GM12878 (cell line): ENCODE measurements around the gene SRL. TPM values are rescaled to one million over a fixed set of nuclear protein-coding genes. Genes with fewer than 3 reads are reported as not detected.

Source experiments
- ATAC-seq: fragments of 200-7000 bp; cut with Tn5 transposase; 3 replicates; pipeline ENCODE4 v1.9.1; 2020; ENCODE audit warnings: mild to moderate bottlenecking, moderate library complexity
- BruUV-seq: library from RNA; stranded (reverse); fragments of 400-500 nt; replicated peaks from 2 replicates; lab custom pipeline; 2021; lab: Mats Ljungman, UMichigan
- CTCF ChIA-PET: fragments of 300-600 bp; sonication (Branson Sonifier 250); formaldehyde crosslinking; extraction: SDS; loops from one replicate; lab custom pipeline; 2021; ENCODE audit warnings: inconsistent platforms; lab: Yijun Ruan, JAX
- POLR2A ChIA-PET: fragments of 350-600 bp; formaldehyde crosslinking; extraction: SDS; loops from one replicate; lab custom pipeline; 2021; ENCODE audit warnings: inconsistent platforms; lab: Charles Lee
- RAD21 ChIA-PET: fragments of 300-600 bp; sonication (Branson Sonifier 250); formaldehyde crosslinking; loops from one replicate; lab custom pipeline; 2023; ENCODE audit warnings: antibody characterized with exemption; ENCODE audit not compliant: unreplicated experiment; lab: Charles Lee
- SMC1A ChIA-PET: fragments of 300-600 bp; sonication (Branson Sonifier 250); formaldehyde crosslinking; loops from one replicate; lab custom pipeline; 2023; ENCODE audit not compliant: unreplicated experiment, uncharacterized antibody; lab: Charles Lee
- DNase-seq: peaks from one replicate; pipeline ENCODE4 v3.0.0-alpha.2; 2011; ENCODE audit warnings: low read depth, low spot score
- FAIRE-seq: peaks from 3 replicates; lab custom pipeline; 2011; peaks lifted over from hg19 to GRCh38; lab: Jason Lieb, UNC
- H2AFZ ChIP-seq: 2 replicates; pipeline ENCODE4 v1.6.0; 2011; ENCODE audit warnings: low read depth, low read length, control low read depth; ENCODE audit not compliant: control insufficient read depth
- H3K27ac ChIP-seq: 2 replicates; pipeline ENCODE4 v1.5.1; 2011; ENCODE audit warnings: control low read depth; ENCODE audit not compliant: control insufficient read depth, insufficient read depth
- H3K27me3 ChIP-seq, 2 experiments: replicated peaks in 1 of 2; 2 replicates each; pipeline versions ENCODE4 v1.6.0 to v1.6.1; 2011; ENCODE audit warnings: low read length in 1 of 2; ENCODE audit not compliant: control insufficient read depth in 2 of 2, insufficient read depth in 2 of 2
- H3K36me3 ChIP-seq, 2 experiments: 2 replicates each; pipeline ENCODE4 v1.5.1; 2011; ENCODE audit warnings: low read length in 1 of 2; ENCODE audit not compliant: control insufficient read depth in 2 of 2, insufficient read depth in 2 of 2
- H3K4me1 ChIP-seq: 2 replicates; pipeline ENCODE4 v1.6.1; 2011; ENCODE audit warnings: mild to moderate bottlenecking, low read length, moderate library complexity, mixed read lengths; ENCODE audit not compliant: control insufficient read depth, insufficient read depth
- H3K4me2 ChIP-seq: 2 replicates; pipeline ENCODE4 v1.6.0; 2011; ENCODE audit warnings: control low read depth; ENCODE audit not compliant: control insufficient read depth, insufficient read depth
- H3K4me3 ChIP-seq: fragments of 200-600 bp; sonication (generic); 2 replicates; pipeline ENCODE4 v1.5.1; 2016
- H3K79me2 ChIP-seq: 2 replicates; pipeline ENCODE4 v1.6.0; 2011; ENCODE audit warnings: low read length; ENCODE audit not compliant: control insufficient read depth, insufficient read depth
- H3K9ac ChIP-seq: 2 replicates; pipeline ENCODE4 v1.8.0; 2011; ENCODE audit warnings: low read length, control low read depth, mixed read lengths; ENCODE audit not compliant: control insufficient read depth, insufficient read depth
- H3K9me3 ChIP-seq: replicated peaks from 3 replicates; pipeline ENCODE4 v1.5.1; 2011; ENCODE audit warnings: mild to moderate bottlenecking, low read length; ENCODE audit not compliant: control insufficient read depth, insufficient read depth
- H4K20me1 ChIP-seq: 2 replicates; pipeline ENCODE4 v1.6.0; 2011; ENCODE audit not compliant: control insufficient read depth, insufficient read depth
- BCL11A ChIP-seq: IDR thresholded peaks from 2 replicates; pipeline ENCODE4 v1.6.1; 2011; ENCODE audit warnings: low read depth, low read length
- ETV6 ChIP-seq, 2 experiments: fragments of 450-650 bp in 1 of 2; IDR thresholded peaks in 1 of 2; conservative IDR thresholded peaks in 1 of 2; 2 replicates each; pipeline ENCODE4 v1.6.1; 2014; ENCODE audit warnings: antibody characterized with exemption in 1 of 2, borderline replicate concordance in 1 of 2, low read depth in 1 of 2, mild to moderate bottlenecking in 1 of 2, moderate library complexity in 1 of 2
- NR2C1 ChIP-seq: fragments of 450-650 bp; IDR thresholded peaks from 2 replicates; pipeline ENCODE4 v1.6.1; 2017; ENCODE audit warnings: antibody characterized with exemption, mild to moderate bottlenecking, moderate library complexity
- POU2F2 ChIP-seq: IDR thresholded peaks from 3 replicates; pipeline ENCODE4 v1.6.1; 2011; ENCODE audit warnings: low read depth, mild to moderate bottlenecking, low read length, borderline replicate concordance
- PRDM15 ChIP-seq: fragments of 450-650 bp; formaldehyde crosslinking; IDR thresholded peaks from 2 replicates; pipeline ENCODE4 v1.4.0; 2020; ENCODE audit warnings: mild to moderate bottlenecking, moderate library complexity
- SIX5 ChIP-seq: IDR thresholded peaks from 2 replicates; pipeline ENCODE4 v1.6.1; 2011; ENCODE audit warnings: mild to moderate bottlenecking, low read depth, low read length, moderate library complexity; ENCODE audit not compliant: severe bottlenecking
- SKIL ChIP-seq: fragments of 450-650 bp; IDR thresholded peaks from 2 replicates; pipeline ENCODE4 v1.6.1; 2017; ENCODE audit warnings: mild to moderate bottlenecking, low read depth, inconsistent platforms; ENCODE audit not compliant: poor library complexity, severe bottlenecking
- SMARCA5 ChIP-seq: fragments of 450-650 bp; IDR thresholded peaks from 2 replicates; pipeline ENCODE4 v1.6.1; 2017; ENCODE audit warnings: mild to moderate bottlenecking
- ZBED1 ChIP-seq: IDR thresholded peaks from 2 replicates; pipeline ENCODE4 v1.6.1; 2016; ENCODE audit warnings: borderline replicate concordance
- ZZZ3 ChIP-seq: IDR thresholded peaks from 2 replicates; pipeline ENCODE4 v1.6.1; 2011; ENCODE audit warnings: low read depth; ENCODE audit not compliant: control insufficient read depth, insufficient read length
- WGBS: methylation state at CpG from one replicate; pipeline ENCODE4 v1.1.6; 2016; ENCODE audit warnings: low lambda C conversion rate; ENCODE audit not compliant: insufficient replicate concordance, insufficient coverage; ENCODE audit errors: missing lambda C conversion rate; 5-methylcytosine and 5-hydroxymethylcytosine counted together
- in situ Hi-C: fragments of 300-500 bp; cut with MboI; formaldehyde crosslinking; loops from 9 replicates; pipeline ENCODE4 v1.14.3; 2018; ENCODE audit warnings: mixed read lengths
- intact Hi-C: fragments of 100-400 bp; cut with micrococcal nuclease; formaldehyde crosslinking; loops from one replicate; pipeline ENCODE4 v1.14.2; 2022; ENCODE audit not compliant: unreplicated experiment
- polyA plus RNA-seq, 11 experiments: library from polyadenylated mRNA; depleted of rRNA in 4 of 11; unstranded in 6 of 11; stranded (reverse) in 5 of 11; fragments of >200 nt; fragmentation: Nextera tagmentation in 4 of 11; fragmentation: Illumina TruSeq in 1 of 11; extraction: Ambion mirVana in 4 of 11; extraction: Trizol in 1 of 11; gene quantifications; 1 replicate in 1 of 11; 2 replicates in 10 of 11; pipeline versions ENCODE4 v1.2.1 to v1.2.3, GENCODE V29; 2011 to 2016; ENCODE audit warnings: inconsistent platforms in 2 of 11, missing spikeins in 2 of 11, low read depth in 1 of 11
- total RNA-seq, 4 experiments: library from RNA; depleted of rRNA in 3 of 4; stranded (reverse); fragments of >200 nt in 3 of 4; fragmentation: Illumina TruSeq in 1 of 4; extraction: Trizol in 1 of 4; gene quantifications; 2 replicates each; pipeline versions ENCODE4 v1.2.1 to v1.2.3, GENCODE V29; 2013 to 2021
- TF ChIP-seq, protein P1 (sequence below): fragments of 450-650 bp; IDR thresholded peaks from 2 replicates; pipeline ENCODE4 v1.6.1; 2017; ENCODE audit warnings: mild to moderate bottlenecking, moderate library complexity
- TF ChIP-seq, protein P2 (sequence below): IDR thresholded peaks from 2 replicates; pipeline ENCODE4 v1.6.1; 2012; ENCODE audit warnings: low read depth, low read length, improper control_type of control experiment

The SRL gene
- total and polyA plus RNA-seq, 10 of the 15 experiments (the other 5 are each of a cell fraction or from before 2014, with no cell fraction given) = not detected

GRCh38 chr16:4192206-4192605 lies 49.7 kb downstream of the SRL start (continued):
- TF ChIP-seq, protein P1, sequence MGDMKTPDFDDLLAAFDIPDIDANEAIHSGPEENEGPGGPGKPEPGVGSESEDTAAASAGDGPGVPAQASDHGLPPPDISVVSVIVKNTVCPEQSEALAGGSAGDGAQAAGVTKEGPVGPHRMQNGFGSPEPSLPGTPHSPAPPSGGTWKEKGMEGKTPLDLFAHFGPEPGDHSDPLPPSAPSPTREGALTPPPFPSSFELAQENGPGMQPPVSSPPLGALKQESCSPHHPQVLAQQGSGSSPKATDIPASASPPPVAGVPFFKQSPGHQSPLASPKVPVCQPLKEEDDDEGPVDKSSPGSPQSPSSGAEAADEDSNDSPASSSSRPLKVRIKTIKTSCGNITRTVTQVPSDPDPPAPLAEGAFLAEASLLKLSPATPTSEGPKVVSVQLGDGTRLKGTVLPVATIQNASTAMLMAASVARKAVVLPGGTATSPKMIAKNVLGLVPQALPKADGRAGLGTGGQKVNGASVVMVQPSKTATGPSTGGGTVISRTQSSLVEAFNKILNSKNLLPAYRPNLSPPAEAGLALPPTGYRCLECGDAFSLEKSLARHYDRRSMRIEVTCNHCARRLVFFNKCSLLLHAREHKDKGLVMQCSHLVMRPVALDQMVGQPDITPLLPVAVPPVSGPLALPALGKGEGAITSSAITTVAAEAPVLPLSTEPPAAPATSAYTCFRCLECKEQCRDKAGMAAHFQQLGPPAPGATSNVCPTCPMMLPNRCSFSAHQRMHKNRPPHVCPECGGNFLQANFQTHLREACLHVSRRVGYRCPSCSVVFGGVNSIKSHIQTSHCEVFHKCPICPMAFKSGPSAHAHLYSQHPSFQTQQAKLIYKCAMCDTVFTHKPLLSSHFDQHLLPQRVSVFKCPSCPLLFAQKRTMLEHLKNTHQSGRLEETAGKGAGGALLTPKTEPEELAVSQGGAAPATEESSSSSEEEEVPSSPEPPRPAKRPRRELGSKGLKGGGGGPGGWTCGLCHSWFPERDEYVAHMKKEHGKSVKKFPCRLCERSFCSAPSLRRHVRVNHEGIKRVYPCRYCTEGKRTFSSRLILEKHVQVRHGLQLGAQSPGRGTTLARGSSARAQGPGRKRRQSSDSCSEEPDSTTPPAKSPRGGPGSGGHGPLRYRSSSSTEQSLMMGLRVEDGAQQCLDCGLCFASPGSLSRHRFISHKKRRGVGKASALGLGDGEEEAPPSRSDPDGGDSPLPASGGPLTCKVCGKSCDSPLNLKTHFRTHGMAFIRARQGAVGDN = no peak
- TF ChIP-seq, protein P2, sequence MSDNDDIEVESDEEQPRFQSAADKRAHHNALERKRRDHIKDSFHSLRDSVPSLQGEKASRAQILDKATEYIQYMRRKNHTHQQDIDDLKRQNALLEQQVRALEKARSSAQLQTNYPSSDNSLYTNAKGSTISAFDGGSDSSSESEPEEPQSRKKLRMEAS = no peak
- no peak for TF ChIP-seq ZZZ3
- no peak for TF ChIP-seq ZBED1

DNA sequence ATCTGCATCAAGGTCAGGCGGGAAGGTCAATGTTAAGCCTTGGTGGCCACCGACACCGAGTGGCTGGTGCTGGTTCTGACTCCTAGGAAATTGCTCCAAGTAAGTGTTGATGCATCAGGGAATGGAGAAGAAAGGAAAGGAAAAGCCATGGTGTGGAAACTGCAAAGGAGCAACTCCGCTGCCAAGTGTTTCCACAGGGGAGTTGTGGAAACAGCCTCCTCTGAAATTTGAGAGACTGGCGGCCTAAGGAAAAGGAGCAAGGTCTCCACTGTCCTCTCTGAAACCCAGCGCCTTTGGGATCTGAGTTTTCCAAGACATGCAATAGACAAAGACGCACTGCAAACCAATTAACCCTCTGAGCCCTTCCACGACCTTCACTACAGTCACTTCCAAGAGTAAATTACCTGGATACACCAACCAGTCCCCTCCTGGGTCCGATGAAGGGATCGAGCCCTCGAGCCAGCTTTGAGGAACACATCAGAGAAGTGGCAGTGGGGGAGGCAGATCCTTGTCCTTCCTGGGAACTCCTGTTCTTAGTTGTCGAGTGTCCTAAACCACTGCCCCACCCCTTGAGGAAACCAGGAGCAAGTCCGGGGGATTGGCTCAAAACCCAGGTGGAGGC lies 51.1 kb downstream of the SRL start:
- no peak overlapping the region for H3K9ac ChIP-seq
- H3K9me3 ChIP-seq = no peaks in the 10 kb centered on the region
- DNase-seq (no peak), ATAC-seq (no peak), FAIRE-seq (no peak)
- H3K4me2 ChIP-seq = no peak overlapping the region
- no TSS peak for BruUV-seq
- 27% methylated on average over 13 of the region's 13 CpGs for WGBS
- ChIA-PET RAD21 (no interaction called here), CTCF (interaction anchor here (1.0 kb wide), 1 partner anchor 11 kb away, joined by 3 read pairs; no protein-coding TSS in a partner anchor), POLR2A (no interaction called here), SMC1A (no interaction called here)
- intact Hi-C loops = no loop called here
- in situ Hi-C loops = no loop called here
- no peaks in the 10 kb centered on the region for H3K36me3 ChIP-seq
- no peaks in the 10 kb centered on the region for H3K79me2 ChIP-seq
- no peaks in the 10 kb centered on the region for H4K20me1 ChIP-seq
- H3K27ac ChIP-seq = no peak overlapping the region
- H3K4me3 ChIP-seq = no peak overlapping the region
- TF ChIP-seq BCL11A (no peak), SMARCA5 (no peak), ETV6 (conservative IDR thresholded peaks at IDR 0.05 in 1 of 2, IDR thresholded peaks at IDR 0.05 in 1 of 2; ENCODE audit: borderline replicate concordance in 1 of 2, low read depth in 1 of 2) (no peak), POU2F2 (no peak), PRDM15 (CRISPR knock-in tag) (no peak), SKIL (no peak), NR2C1 (no peak), SIX5 (no peak)
- H2AFZ ChIP-seq = no peak overlapping the region
- H3K4me1 ChIP-seq = no peaks in the 10 kb centered on the region
- peaks cover 0 to 1% of the 10 kb centered on the region in 2 experiments; a peak in 2 of 4 replicates for H3K27me3 ChIP-seq
